ENCODE data around the gene ADAM17.
"Not testable (repeated sequence)": the region's sequence is repeated elsewhere in the genome, so short reads cannot be mapped to it uniquely, and the experiment has no call there.

ADAM17 gene

DNA sequence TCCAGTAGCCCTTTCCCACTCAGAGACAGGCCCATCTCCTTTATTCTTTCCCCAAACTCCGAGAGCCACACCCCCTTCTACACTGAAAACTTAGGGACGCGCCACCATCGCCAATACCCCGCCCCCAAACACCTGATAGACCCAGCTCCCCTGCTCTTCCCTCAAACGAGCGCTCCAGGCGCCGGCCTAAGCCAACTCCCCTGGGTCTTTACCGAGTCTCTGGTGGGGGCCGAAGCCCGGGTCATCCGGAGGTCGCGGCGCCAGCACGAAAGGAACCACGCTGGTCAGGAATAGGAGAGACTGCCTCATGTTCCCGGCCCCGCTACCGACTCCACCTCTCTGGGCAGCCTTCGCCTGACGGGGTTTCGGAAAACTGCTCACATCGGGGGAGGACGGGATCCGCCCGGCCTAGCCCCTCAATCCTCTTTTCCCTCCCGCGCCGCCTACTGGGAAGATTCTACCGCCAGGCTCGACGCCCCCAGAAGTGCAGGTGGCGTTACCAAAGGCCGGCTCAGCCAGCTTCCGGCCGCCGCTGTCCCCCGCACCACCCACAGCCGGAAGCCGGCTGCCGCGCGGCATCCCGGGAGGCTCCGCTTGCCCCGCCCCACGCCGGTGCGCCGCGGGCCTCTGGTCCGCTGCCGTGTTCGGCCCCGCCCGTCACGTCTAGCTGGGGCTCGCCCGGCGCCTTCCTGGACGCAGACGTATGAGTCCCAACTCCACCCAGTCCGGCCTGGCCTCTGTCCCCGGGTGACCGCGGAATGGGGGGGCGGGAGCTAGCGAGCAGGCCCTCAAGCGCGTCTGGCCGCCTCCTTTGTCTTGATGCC is at the start of gene ADAM17:
Gene ADAM17 (minus strand): TSS at position 534 of the 824 bp plus-strand sequence. CDS start 225 bp downstream, at position 309.
- H3K9ac ChIP-seq (ENCODE audit: low read length), result peak within 1 kb of the TSS; percentile 97
- no peaks in the 10 kb centered on the region for H3K36me3 ChIP-seq (ENCODE audit: control insufficient read depth, insufficient read depth, low read length, severe bottlenecking)
- no peaks in the 10 kb centered on the region for H3K9me3 ChIP-seq (ENCODE audit: control insufficient read depth, low read length)
- peak within 1 kb of the TSS; percentile 97 for H3K4me3 ChIP-seq (ENCODE audit: low read length)
- H3K27me3 ChIP-seq (replicated peaks; ENCODE audit: control insufficient read depth, insufficient read depth, low read length), result no peaks in the 10 kb centered on the region
- H3K4me1 ChIP-seq (ENCODE audit: control insufficient read depth, insufficient read depth, low read length), result peaks cover 50% of the 10 kb centered on the region
- DNase-seq (ENCODE audit: low read depth), result peak; percentile 99

DNA sequence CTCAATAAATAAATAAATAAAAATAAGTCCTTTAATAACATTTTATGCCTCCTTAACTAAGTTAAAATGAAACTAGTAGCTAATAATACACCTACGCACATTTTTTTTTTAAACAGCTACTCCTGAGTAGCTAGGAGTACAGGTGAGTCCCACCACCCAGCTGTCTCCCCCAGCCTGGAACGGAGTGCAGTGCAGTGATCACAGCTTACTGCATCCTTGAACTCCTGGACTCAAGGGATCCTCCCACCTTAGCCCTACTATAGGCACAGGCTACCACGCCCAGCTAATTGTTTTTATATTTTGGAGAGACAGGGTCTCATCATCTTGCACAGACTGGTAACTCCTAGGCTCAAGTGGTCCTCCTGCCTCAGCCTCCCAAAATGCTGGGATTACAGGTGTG is 46.8 kb upstream of the ADAM17 start:
- H3K36me3 ChIP-seq (ENCODE audit: control insufficient read depth, insufficient read depth, low read length, severe bottlenecking), result peaks cover 22% of the 10 kb centered on the region
- peaks cover 1% of the 10 kb centered on the region for H3K4me1 ChIP-seq (ENCODE audit: control insufficient read depth, insufficient read depth, low read length)
- H3K4me3 ChIP-seq (ENCODE audit: low read length), result no peak overlapping the region
- H3K9ac ChIP-seq (ENCODE audit: low read length), result no peak overlapping the region
- peaks cover 9% of the 10 kb centered on the region for H3K9me3 ChIP-seq (ENCODE audit: control insufficient read depth, low read length)
- no peak for DNase-seq (ENCODE audit: low read depth)
- H3K27me3 ChIP-seq (replicated peaks; ENCODE audit: control insufficient read depth, insufficient read depth, low read length), result no peaks in the 10 kb centered on the region

DNA sequence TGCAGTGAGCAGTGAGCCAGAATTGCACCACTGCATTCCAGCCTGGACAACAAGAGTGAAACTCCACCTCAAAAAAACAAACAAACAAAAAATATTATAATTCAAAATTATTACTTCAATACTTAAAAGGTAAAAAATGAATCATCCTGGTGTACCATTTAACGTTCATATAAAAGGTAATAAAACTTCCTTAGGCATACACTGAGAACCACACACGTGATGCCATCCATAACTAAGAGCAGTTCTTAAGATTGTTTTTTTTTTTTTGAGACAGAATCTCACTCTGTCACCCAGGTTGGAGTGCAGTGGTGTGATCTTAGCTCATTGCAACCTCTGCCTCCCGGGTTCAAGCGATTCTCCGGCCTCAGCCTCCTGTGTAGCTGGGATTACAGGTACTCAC is 45.8 kb upstream of the ADAM17 start:
- Histone ChIP-seq H3K36me3 (ENCODE audit: control insufficient read depth, insufficient read depth, low read length, severe bottlenecking) (peaks cover 26% of the 10 kb centered on the region), H3K27me3 (replicated peaks; ENCODE audit: control insufficient read depth, insufficient read depth, low read length) (no peaks in the 10 kb centered on the region), H3K4me3 (ENCODE audit: low read length) (no peak overlapping the region), H3K9ac (ENCODE audit: low read length) (no peak overlapping the region), H3K9me3 (ENCODE audit: control insufficient read depth, low read length) (peaks cover 9% of the 10 kb centered on the region), H3K4me1 (ENCODE audit: control insufficient read depth, insufficient read depth, low read length) (no peaks in the 10 kb centered on the region)
- DNase-seq (ENCODE audit: low read depth), result no peak

DNA sequence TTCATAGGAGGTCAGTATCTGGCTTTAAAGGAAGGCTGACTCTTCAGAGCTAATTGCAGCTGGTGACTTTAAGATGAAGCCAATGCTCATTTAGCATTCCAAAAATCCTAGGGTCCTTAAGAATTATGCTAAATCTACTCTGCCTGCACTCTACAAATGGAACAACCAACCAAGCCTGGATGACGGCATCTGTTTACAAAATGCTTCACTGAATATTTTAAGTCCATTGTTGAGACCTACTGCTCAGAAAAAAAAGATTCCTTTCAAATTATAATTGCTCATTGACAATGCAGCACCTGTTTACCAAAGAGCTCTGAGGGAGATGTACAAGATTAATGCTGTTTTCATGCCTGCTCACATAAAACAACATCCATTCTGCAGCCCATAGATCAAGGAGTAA is 43.8 kb upstream of the ADAM17 start:
- Histone ChIP-seq H3K27me3 (replicated peaks; ENCODE audit: control insufficient read depth, insufficient read depth, low read length) (no peaks in the 10 kb centered on the region), H3K9me3 (ENCODE audit: control insufficient read depth, low read length) (peaks cover 9% of the 10 kb centered on the region), H3K4me3 (ENCODE audit: low read length) (no peak overlapping the region), H3K9ac (ENCODE audit: low read length) (no peak overlapping the region), H3K36me3 (ENCODE audit: control insufficient read depth, insufficient read depth, low read length, severe bottlenecking) (peaks cover 26% of the 10 kb centered on the region), H3K4me1 (ENCODE audit: control insufficient read depth, insufficient read depth, low read length) (peaks cover 17% of the 10 kb centered on the region)
- no peak for DNase-seq (ENCODE audit: low read depth)

DNA sequence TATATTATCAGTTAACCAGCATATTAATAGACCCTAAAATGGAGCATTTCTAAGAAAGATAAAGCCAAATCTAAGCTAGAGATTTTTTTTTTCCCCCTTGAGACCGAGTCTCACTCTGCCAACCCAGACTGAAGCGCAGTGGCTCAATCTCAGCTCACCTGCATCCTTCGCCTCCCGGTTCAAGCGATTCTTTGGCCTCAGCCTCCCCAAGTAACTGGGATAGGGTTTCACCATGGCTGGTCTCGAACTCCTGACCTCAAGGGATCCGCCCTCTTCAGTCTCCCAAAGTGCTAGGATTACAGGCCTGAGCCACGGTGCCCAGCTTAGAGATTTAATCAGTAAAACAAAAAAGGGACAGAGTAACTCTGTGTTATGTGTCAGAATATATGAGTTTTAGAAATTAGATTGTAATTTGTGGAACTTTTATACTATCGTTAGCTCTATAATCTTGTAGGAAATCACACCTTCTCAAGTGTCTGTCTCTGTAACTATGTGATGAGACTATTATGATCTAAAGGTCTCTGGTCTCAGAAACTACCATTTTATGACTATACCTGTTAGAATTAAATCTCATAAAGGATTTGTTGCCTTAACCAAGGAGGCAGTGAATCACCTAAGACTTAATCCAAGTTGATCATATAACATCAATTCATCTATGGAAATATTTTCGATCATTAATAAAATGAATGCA is 41.1 kb upstream of the ADAM17 start:
- Histone ChIP-seq H3K4me3 (ENCODE audit: low read length) (no peak overlapping the region), H3K36me3 (ENCODE audit: control insufficient read depth, insufficient read depth, low read length, severe bottlenecking) (peaks cover 26% of the 10 kb centered on the region), H3K9ac (ENCODE audit: low read length) (no peak overlapping the region), H3K9me3 (ENCODE audit: control insufficient read depth, low read length) (peaks cover 9% of the 10 kb centered on the region), H3K4me1 (ENCODE audit: control insufficient read depth, insufficient read depth, low read length) (peaks cover 35% of the 10 kb centered on the region), H3K27me3 (replicated peaks; ENCODE audit: control insufficient read depth, insufficient read depth, low read length) (no peaks in the 10 kb centered on the region)
- DNase-seq (ENCODE audit: low read depth), result no peak

DNA sequence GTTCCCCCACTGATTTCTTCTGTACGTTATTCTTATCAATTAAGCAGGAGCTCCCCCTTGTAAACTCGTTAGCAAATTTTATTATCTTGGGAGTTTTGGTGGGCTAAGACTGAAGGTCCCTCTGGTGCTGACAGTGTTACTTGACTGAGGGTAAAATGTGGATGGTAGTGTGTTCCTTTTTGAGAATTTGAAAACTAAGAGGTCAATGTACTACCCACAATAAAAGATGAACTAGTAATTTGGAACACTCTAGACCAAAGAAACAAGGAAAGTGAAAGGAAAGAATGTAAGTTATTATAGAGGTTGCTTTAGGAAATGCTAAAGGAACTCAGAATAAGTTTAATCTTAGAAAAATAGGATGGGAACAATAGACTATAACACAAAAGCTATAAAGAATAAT is 40.1 kb upstream of the ADAM17 start:
- peaks cover 9% of the 10 kb centered on the region for H3K9me3 ChIP-seq (ENCODE audit: control insufficient read depth, low read length)
- H3K27me3 ChIP-seq (replicated peaks; ENCODE audit: control insufficient read depth, insufficient read depth, low read length), result no peaks in the 10 kb centered on the region
- peaks cover 37% of the 10 kb centered on the region for H3K4me1 ChIP-seq (ENCODE audit: control insufficient read depth, insufficient read depth, low read length)
- H3K4me3 ChIP-seq (ENCODE audit: low read length), result no peak overlapping the region
- no peak overlapping the region for H3K9ac ChIP-seq (ENCODE audit: low read length)
- H3K36me3 ChIP-seq (ENCODE audit: control insufficient read depth, insufficient read depth, low read length, severe bottlenecking), result peaks cover 32% of the 10 kb centered on the region
- DNase-seq (ENCODE audit: low read depth), result no peak

DNA sequence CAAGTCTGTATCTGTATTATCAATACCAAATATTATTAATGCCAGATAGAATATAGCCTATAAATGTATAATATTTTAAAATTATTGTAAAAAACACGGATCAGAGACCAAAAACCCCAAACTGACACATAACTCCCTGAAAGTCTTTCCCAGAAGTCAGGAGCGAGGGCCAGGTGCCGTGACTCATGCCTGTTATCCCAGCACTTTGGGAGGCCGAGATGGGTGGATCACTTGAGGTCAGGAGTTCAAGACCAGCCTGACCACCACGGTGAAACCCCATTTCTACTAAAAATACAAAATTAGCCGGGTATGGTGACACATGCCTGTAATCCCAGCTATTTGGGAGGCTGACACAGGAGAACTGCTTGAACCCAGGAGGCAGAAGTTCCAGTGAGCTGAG is 39.6 kb upstream of the ADAM17 start:
- Histone ChIP-seq H3K4me1 (ENCODE audit: control insufficient read depth, insufficient read depth, low read length) (peaks cover 41% of the 10 kb centered on the region), H3K4me3 (ENCODE audit: low read length) (peak overlapping the region; percentile 38), H3K36me3 (ENCODE audit: control insufficient read depth, insufficient read depth, low read length, severe bottlenecking) (peaks cover 29% of the 10 kb centered on the region)
- not testable (repeated sequence) for H3K9me3 ChIP-seq (ENCODE audit: control insufficient read depth, low read length); DNase-seq (ENCODE audit: low read depth); H3K27me3 ChIP-seq (replicated peaks; ENCODE audit: control insufficient read depth, insufficient read depth, low read length); H3K9ac ChIP-seq (ENCODE audit: low read length)

DNA sequence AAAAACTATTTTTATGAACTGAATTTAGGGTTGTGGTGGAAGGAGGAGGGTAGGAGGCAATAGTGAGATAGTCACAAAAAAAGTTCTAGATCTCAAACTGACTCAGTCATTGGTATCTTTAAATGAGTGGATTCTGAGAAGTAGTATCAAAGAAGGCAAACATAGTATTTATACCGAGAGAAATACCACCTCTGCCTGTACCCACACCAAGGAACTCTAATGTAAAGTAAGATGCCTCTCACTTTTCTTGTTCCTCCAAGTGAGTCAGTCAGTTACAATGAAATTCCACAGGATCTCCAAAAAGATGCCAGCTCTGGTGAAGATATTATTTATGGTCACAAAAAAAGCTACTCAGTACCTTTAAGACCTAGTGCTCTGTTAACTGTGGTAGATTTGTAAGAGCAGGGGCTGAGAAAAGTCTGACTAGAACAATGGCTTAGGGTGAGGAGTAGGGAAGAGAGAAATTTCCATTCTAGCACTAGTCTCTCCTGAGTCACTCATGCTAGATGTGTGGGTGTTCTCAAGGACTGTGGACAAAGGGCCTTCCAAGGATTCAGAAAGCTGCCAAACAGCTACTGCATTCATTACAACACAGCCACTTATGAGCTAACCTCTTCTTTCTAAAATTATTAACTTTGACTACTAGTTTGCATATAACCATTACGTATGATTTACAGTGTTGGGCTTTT is 38.9 kb upstream of the ADAM17 start:
- Histone ChIP-seq H3K4me1 (ENCODE audit: control insufficient read depth, insufficient read depth, low read length) (peaks cover 41% of the 10 kb centered on the region), H3K9me3 (ENCODE audit: control insufficient read depth, low read length) (peaks cover 5% of the 10 kb centered on the region), H3K36me3 (ENCODE audit: control insufficient read depth, insufficient read depth, low read length, severe bottlenecking) (peaks cover 29% of the 10 kb centered on the region), H3K27me3 (replicated peaks; ENCODE audit: control insufficient read depth, insufficient read depth, low read length) (no peaks in the 10 kb centered on the region), H3K9ac (ENCODE audit: low read length) (peak overlapping the region; percentile 24), H3K4me3 (ENCODE audit: low read length) (peak overlapping the region; percentile 38)
- peak; percentile 74 for DNase-seq (ENCODE audit: low read depth)

DNA sequence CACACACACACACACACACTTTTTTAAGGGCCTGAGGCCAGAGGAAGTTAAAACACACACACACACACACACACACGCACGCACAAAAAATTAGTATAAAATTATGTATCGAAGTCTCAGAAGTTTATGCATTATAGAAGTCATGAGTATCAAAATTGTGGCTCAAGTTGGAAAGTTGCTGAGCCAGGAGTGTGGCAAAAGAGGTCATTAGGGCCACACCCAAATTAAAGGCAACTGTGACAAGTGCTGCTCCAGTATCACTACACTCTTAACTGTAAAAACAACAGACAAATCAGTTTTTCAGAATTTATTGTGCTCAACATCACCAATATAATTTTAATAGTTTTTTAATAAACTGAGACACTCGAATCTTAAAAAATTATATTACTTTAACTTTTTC is 38.3 kb upstream of the ADAM17 start:
- Histone ChIP-seq H3K27me3 (replicated peaks; ENCODE audit: control insufficient read depth, insufficient read depth, low read length) (no peaks in the 10 kb centered on the region), H3K9ac (ENCODE audit: low read length) (peak overlapping the region; percentile 24), H3K4me1 (ENCODE audit: control insufficient read depth, insufficient read depth, low read length) (peaks cover 41% of the 10 kb centered on the region), H3K4me3 (ENCODE audit: low read length) (peak overlapping the region; percentile 7), H3K9me3 (ENCODE audit: control insufficient read depth, low read length) (no peaks in the 10 kb centered on the region), H3K36me3 (ENCODE audit: control insufficient read depth, insufficient read depth, low read length, severe bottlenecking) (peaks cover 33% of the 10 kb centered on the region)
- no peak for DNase-seq (ENCODE audit: low read depth)

DNA sequence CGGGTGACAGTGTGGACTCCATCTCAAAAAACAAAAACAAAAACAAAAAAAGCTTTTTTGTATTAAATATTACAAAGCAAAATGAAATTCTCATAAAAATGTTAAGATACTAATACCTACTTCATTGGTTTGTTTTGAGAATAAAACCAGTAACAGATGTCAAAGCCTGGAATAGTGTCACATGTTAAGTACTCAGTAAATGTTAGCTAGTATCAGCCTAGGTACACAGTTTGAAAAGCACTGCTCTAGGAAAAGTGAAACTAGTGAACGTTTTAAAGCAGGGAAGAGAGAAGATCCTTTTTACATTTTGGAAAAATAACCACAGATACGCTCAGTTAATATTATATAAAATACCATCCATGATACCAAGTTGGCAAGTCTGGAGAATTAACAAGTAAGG is 37.1 kb upstream of the ADAM17 start:
- H3K9me3 ChIP-seq (ENCODE audit: control insufficient read depth, low read length), result no peaks in the 10 kb centered on the region
- H3K36me3 ChIP-seq (ENCODE audit: control insufficient read depth, insufficient read depth, low read length, severe bottlenecking), result peaks cover 39% of the 10 kb centered on the region

DNA sequence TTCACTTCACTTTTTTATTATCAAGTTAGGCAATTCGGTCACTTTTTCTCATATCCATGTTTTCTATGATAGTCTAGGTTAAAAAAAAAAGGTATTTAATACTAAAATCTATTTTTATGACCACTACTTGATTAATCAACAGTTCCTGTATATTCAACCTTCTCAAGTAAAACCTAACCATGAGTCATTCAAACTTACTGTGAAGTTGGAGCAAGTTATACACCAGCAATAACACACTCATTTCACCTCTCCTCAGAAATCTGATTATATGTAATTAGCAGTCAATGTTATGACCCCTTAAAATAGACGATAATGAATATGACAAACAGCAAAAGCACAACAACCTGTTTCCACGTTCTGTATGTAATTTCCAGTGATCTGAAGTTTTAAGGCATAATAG is 35.0 kb upstream of the ADAM17 start:
- Histone ChIP-seq H3K9me3 (ENCODE audit: control insufficient read depth, low read length) (no peaks in the 10 kb centered on the region), H3K36me3 (ENCODE audit: control insufficient read depth, insufficient read depth, low read length, severe bottlenecking) (peaks cover 55% of the 10 kb centered on the region), H3K27me3 (replicated peaks; ENCODE audit: control insufficient read depth, insufficient read depth, low read length) (no peaks in the 10 kb centered on the region), H3K9ac (ENCODE audit: low read length) (no peak overlapping the region), H3K4me1 (ENCODE audit: control insufficient read depth, insufficient read depth, low read length) (peaks cover 36% of the 10 kb centered on the region), H3K4me3 (ENCODE audit: low read length) (no peak overlapping the region)
- DNase-seq (ENCODE audit: low read depth), result no peak

More for the DNA sequence above, 37.1 kb upstream of the ADAM17 start:
- Histone ChIP-seq H3K4me3 (ENCODE audit: low read length) (no peak overlapping the region), H3K9ac (ENCODE audit: low read length) (peak overlapping the region; percentile 6), H3K4me1 (ENCODE audit: control insufficient read depth, insufficient read depth, low read length) (peaks cover 41% of the 10 kb centered on the region), H3K27me3 (replicated peaks; ENCODE audit: control insufficient read depth, insufficient read depth, low read length) (no peaks in the 10 kb centered on the region)
- peak; percentile 27 for DNase-seq (ENCODE audit: low read depth)
